CD1c-positive myeloid dendritic cell (primary cell): ENCODE measurements around the gene TPPP2.

Experiments
- DNase-seq: peaks from one replicate; pipeline ENCODE4 v3.0.0-alpha.2; 2016; ENCODE audit errors: extremely low spot score

Gene TPPP2

DNA sequence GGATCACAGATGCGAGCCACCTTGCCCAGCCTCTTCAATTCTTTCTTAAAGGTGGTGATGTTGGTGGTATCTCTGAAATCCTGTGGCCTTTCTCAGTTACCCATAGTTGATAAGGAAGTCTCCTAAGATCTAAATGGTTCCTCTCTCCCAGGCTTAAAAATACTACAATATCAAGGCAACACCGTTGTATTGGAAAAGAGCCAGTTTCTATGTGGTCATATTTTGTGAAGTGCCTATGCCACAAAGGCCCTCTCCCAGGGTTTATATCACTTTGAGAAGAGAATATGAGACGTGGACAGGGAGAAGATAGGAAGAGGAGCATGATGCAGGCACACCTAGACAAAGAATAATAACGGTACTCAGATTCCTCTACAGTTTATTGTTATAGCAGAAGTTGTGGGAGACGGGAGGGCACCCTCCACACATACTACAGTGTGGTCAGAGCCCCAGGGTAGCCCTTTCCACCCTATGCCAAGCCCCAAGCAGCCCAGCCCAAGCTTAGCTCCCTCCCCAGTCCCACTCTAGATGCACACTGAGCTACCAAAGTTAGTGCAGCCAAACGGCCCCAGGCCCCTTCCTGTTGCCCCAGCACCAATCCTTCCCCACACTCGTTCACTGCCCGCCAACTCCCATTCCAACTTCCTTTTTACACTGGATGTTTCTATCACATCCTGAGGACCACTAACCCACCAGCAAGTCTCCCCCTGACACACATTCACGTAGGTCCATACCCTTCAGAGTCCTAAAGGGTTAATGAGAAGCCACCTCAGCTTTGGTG is 13.4 kb upstream of the TPPP2 start:
- no peak for DNase-seq

GRCh38 chr14:21017528-21018245 is 12.3 kb upstream of the TPPP2 start:
- peak; percentile 33 for DNase-seq

GRCh38 chr14:21018286-21018685 is 11.7 kb upstream of the TPPP2 start:
- DNase-seq = no peak

GRCh38 chr14:21018781-21019180 is 11.2 kb upstream of the TPPP2 start:
- peak; percentile 29 for DNase-seq

GRCh38 chr14:21019366-21019765 is 10.7 kb upstream of the TPPP2 start:
- DNase-seq = peak; percentile 75

- no peak for DNase-seq
Measured at GRCh38 chr14:21020977-21021545, 9.0 kb upstream of the TPPP2 start.

GRCh38 chr14:21022686-21023085 is 7.3 kb upstream of the TPPP2 start:
- no peak for DNase-seq

DNA sequence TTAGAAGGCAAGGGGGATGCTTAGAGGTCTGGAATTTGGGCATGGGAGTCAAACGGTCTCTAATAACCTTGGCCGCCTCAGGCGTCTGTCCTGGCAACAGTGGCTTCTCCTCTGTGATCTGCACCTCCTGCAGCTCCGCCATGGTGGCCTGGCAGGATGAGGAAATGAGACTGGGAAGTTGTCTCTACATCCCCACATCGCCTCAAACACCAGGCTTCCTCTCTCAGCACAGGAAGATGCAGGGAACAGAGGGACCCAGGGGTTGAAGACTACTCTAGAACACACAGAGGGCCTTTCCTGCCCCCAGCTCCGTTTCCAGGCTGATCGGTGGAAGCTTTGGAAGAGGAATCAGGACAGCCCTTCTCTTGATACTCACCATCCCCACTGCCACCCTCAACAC is 6.8 kb upstream of the TPPP2 start:
- peak; percentile 76 for DNase-seq

GRCh38 chr14:21023817-21024584 is 6.0 kb upstream of the TPPP2 start:
- no peak for DNase-seq

DNA sequence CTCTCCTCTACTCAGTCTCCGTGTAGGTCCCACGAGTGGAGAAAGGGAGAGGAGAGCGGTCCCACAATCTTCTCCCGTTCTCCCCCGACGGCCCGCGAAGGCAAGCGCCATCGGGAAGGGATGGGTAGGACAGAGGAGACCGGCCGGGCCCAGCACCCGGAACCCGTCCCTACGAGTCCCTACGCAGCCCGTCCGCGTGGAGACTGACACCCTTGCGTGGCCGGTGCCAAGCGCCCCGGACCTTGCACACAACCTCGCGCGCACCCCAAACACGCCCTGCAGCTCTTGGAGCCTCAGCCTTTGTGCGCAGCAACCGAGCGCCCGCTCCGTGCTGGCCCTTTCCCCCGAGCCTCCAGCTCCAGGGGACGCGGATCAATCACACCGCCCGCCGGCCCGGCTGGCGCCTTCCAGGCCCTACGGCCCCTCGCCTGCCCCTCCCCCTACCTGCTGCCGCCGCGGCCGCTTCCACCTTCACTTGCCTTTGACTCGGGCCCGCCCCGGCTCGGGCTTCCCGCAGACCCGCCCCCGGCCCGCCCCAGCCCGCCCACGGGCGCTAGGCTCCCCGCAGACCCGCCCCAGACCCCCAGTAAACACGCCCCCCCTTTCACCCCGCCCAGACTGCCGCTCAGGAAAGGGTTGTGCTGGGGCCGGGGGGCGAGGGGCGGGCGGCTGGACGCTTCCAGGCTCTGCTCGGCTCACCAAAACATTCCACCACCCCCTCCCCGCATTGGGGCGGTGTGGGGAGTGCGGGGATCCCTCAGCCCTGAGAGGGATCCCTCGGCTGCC is 5.2 kb upstream of the TPPP2 start, which contains the start of gene NDRG2:
TSS of gene NDRG2 (minus strand) at position 477 of the 786 bp plus-strand sequence. CDS start 1,746 bp downstream, outside the sequence.
- DNase-seq = peak; percentile 51

DNA sequence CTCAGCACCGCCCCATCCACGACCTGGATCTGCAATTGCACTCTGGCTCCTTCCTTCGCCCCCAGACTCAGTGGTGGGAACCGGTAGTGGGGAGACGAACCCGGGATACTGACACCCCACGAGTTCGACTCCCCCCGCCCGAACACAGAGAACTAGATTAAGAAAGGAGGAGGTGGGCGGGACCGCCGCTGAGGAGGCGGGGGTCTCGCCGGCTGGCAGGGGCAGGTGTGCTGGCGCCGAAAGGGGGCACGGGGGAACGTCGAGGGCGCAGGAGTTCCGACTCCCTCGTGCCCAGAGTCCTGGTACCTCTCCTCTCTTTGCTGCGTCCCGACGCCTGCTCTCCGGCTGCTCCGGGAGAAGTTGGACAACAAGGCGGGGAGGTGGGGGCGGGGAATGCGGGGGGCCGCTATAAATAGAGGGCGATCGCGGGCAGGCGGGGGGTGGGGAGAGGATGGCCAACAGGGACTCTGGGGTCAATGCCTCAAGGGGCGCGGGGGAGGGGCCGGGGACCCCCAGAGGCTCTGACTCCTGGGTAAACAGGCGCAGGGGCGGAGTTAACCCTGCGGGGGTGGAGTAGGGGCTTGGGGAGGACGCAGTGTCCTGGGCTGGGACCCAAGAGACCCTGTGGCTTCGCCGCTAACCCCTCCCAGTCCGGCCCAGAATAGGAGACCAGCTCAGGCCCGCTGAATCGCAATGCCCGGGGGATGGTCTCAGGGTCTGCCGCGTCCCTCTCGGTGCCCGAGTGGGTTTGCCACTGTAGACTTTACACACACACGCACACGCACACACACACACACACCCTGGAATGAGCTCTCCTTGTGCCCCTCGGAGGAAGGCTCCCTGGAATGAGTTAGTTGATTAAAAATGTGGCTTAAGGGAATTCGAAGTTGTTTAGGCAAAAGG is 4.4 kb upstream of the TPPP2 start:
- no peak for DNase-seq

DNA sequence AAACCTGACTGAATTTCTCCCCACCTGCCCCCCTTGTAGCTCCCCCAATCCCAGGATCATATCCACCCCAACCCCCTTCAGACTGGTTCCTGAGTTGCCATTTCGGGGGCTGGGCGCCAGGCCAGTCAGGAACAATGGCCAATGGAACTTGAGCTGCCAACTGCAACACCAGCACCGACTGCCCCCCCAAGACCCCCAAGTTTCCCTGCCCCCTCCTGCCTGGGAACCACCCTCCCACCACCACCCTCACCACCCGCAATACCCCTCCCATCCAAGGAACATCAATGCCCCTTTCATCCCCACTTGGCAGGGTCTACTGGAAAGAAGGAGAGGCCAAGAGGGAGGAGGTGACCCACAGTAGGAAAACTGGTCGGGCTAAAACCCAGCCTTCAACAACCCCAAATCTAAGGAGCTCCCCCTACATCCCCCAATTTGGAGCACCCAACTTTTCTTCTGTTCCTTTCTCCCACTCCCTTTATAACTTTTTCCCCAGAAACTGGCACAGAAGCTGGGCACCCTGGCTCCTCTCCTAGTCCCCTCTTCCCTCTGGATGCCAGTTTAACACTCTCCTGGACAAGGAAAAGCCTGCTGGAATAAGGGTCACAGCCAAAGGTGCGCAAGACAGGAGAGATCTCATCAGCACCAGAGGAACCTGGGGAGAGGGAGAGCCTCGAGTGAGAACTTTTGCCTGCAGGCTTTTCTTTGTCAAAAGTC is 3.6 kb upstream of the TPPP2 start:
- no peak for DNase-seq

- DNase-seq = no peak
Measured at GRCh38 chr14:21026988-21027315, 3.1 kb upstream of the TPPP2 start.

- no peak for DNase-seq
Measured at GRCh38 chr14:21030531-21030930, 514 bp downstream of the TPPP2 start.

- peak; percentile 71 for DNase-seq
Measured at GRCh38 chr14:21032326-21033132, 2.5 kb downstream of the TPPP2 start.

- peak; percentile 81 for DNase-seq
Measured at GRCh38 chr14:21033133-21033698, 3.2 kb downstream of the TPPP2 start.

DNA sequence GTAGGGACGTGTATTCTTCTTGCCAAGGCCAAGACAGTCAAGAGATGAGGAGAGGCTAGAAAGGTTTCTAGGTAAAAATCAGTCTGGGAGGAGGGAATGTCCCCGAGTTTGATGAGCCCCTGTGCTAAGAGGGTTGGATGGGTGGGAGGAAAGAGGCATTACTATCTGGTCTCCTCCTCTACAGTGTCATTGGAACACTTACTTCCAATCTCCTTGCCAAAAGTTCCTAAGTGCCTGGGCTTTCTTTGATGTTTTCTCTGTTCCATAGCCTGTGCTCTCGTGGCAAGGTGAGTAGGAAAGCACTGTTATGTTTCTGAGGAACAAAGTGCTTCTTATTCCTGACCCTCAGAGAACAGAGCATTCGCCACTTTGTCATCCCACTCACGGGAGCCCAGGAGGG is 4.7 kb downstream of the TPPP2 start, which contains the start of gene RNASE13:
TSS of gene RNASE13 (minus strand) at position 101 of the 400 bp plus-strand sequence. CDS start 519 bp downstream, outside the sequence.
- DNase-seq = no peak

DNA sequence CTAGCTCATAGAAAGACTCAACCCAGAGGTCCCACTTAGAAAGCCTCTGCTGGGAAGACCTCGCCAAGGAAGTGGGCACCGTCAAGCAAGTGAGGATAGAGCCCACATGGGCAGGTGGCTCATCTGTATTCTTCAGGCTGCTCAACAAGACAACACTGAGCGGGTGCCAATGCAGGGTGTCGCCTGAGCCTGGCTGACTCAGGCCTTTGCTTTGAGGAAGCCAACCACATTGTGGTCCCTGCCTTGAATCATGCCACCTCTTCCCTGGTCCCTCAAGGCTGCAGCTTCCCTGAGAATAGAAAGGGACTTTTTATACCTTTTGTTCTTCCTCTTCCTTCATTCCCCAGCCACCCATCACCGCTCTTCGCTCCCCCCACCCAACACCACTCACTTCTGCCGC is 6.7 kb downstream of the TPPP2 start:
- DNase-seq = peak; percentile 56
